Progenitor cell of endocrine pancreas (in vitro differentiated cells): ENCODE data around the gene RNF5. TPM values are rescaled to one million over a fixed set of nuclear protein-coding genes. Genes with fewer than 3 reads are reported as not detected.

Experiments
- DNase-seq: peaks from one replicate; pipeline ENCODE4 v3.0.0; 2021; ENCODE audit warnings: low spot score; ENCODE audit not compliant: unreplicated experiment
- H3K27ac Mint-ChIP-seq: 2 replicates; pipeline ENCODE4 v1.8.0; 2021; ENCODE audit warnings: mild to moderate bottlenecking, moderate library complexity, mixed read lengths
- H3K27me3 Mint-ChIP-seq: 2 replicates; pipeline ENCODE4 v1.8.0; 2021; ENCODE audit warnings: mixed read lengths
- H3K36me3 Mint-ChIP-seq: 2 replicates; pipeline ENCODE4 v1.8.0; 2022; ENCODE audit warnings: mixed read lengths; ENCODE audit not compliant: insufficient read depth
- H3K4me1 Mint-ChIP-seq: 2 replicates; pipeline ENCODE4 v1.8.0; 2021; ENCODE audit warnings: low read depth, mixed read lengths
- H3K4me3 Mint-ChIP-seq: 2 replicates; pipeline ENCODE4 v1.8.0; 2021; ENCODE audit warnings: low read depth, mild to moderate bottlenecking, moderate library complexity, mixed read lengths
- H3K9me3 Mint-ChIP-seq: 2 replicates; pipeline ENCODE4 v1.8.0; 2021; ENCODE audit warnings: low read depth, mixed read lengths
- microRNA-seq: library from miRNA; unstranded; fragments of <30 nt; microRNA quantifications from one replicate; pipeline ENCODE4 v1.1.0, GENCODE V29; 2020; ENCODE audit warnings: borderline number of aligned reads; ENCODE audit not compliant: unreplicated experiment
- total RNA-seq: library from RNA; stranded (reverse); gene quantifications from 2 replicates; pipeline ENCODE4 v1.2.1, GENCODE V29; 2021
- TF ChIP-seq, protein P1 (sequence below): fragments of 200-600 bp; sonication (generic); IDR thresholded peaks from one replicate; pipeline ENCODE4 v1.5.0; 2021; ENCODE audit warnings: antibody characterized with exemption, mild to moderate bottlenecking; ENCODE audit not compliant: unreplicated experiment

Gene RNF5
- total RNA-seq, 1 donor from 2014 or later, result 92.2 TPM

DNA sequence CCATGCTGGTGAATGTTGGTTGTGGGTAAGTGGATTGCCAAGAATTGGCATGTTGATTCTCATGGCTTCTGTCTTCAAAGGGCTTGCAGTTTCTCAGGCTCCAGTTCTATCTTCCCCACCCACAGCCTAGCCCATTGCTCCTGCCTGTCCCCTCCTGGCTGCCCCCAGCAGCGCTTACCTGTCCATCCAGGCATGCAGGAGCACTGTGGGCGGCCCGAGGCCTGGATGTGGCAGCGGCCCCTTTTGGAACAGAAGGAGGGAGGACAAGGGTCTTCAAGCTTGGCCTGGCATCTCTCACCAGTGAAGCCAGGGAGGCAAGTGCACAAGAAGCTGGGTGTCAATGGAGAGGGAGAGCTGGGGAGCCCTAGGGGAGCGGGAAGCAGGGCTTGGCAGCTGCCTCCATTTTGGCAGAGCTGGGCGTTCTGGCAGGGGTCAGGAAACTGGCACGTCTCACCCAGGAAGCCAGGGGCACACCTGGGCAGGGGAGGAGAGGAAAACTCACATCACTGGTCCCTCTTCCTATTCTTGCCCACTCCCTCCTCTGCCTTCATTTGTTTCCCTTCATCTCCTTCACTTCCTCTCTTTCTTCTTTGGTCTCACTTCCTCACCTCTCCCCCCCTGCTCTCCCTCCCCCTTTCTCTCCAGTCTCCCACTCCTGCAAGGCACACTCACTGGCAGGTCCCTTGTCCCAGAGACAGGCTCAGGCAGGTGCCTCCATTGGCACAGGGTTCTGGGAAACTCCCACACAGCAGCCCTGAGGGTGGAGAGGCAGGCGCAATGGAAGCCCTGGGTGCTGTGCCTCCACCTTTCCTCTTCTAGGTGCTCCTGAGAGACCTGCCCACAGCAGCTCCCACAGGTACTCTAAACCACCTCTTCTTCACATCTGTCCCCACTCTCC is 44.4 kb downstream of the RNF5 start:
- Mint-ChIP-seq H3K27ac (no peak overlapping the region), H3K9me3 (no peaks in the 10 kb centered on the region), H3K36me3 (no peaks in the 10 kb centered on the region), H3K4me3 (no peak overlapping the region), H3K27me3 (peaks cover 34% of the 10 kb centered on the region), H3K4me1 (no peaks in the 10 kb centered on the region)
- no peak for DNase-seq
- TF ChIP-seq, protein P1, sequence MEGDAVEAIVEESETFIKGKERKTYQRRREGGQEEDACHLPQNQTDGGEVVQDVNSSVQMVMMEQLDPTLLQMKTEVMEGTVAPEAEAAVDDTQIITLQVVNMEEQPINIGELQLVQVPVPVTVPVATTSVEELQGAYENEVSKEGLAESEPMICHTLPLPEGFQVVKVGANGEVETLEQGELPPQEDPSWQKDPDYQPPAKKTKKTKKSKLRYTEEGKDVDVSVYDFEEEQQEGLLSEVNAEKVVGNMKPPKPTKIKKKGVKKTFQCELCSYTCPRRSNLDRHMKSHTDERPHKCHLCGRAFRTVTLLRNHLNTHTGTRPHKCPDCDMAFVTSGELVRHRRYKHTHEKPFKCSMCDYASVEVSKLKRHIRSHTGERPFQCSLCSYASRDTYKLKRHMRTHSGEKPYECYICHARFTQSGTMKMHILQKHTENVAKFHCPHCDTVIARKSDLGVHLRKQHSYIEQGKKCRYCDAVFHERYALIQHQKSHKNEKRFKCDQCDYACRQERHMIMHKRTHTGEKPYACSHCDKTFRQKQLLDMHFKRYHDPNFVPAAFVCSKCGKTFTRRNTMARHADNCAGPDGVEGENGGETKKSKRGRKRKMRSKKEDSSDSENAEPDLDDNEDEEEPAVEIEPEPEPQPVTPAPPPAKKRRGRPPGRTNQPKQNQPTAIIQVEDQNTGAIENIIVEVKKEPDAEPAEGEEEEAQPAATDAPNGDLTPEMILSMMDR, result no peak

DNA sequence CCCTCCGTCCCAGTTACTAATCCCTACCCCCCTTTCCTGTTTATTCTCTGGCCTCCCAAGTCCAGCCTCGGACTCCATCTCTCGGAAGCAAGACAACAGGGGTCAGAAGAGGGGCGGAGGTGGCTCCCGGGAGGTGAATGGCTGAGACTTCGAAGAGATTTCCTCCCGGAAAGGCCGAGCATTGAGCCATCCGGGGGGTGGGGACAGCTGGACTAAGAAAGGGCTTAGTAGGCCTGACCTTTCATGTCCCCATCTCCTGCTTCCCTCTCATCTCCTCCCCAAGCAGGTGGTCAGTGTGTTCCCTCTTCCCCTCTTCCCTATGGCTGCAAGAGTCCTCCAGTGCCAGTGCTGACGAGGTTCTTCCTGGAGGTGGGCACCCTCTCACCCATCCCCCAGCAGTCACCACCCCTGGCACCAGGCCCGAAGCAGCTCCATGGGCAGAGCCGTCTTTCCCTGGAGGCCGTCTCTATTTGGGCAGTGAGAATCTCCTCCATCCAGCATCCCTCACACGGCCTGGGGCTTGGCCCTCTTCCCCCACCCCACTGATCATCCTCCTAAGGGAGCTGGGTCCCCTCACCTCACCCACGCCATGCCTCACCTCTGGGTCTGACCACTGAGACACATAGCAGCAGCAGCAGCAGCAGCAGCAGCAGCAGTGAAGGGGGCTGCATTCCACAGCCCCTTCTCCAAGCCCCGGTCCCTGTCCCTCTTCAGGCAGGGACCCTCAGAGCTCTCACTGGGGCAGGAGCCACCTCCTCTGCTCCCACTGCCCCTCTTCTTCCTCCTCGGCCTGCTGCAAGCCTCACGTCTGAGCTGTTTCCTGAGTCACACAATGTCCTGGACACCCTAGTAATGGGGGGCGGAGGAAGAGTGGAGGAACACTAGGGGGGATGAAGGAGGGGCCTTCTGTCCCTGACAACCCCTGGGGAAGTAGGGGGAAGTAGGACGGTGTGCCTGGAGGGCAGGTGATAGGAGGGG is 45.3 kb downstream of the RNF5 start, which contains the start of gene NOTCH4:
NOTCH4 (minus strand) TSS at position 810 of the 978 bp plus-strand sequence; CDS start at position 671, 139 bp downstream.
- TF ChIP-seq, protein P1, result no peak
- Mint-ChIP-seq H3K27me3 (peaks cover 30% of the 10 kb centered on the region), H3K27ac (peak within 1 kb of the TSS; percentile 67), H3K4me1 (no peaks in the 10 kb centered on the region), H3K4me3 (no peak within 1 kb of the TSS), H3K36me3 (no peaks in the 10 kb centered on the region), H3K9me3 (no peaks in the 10 kb centered on the region)
- DNase-seq, result no peak

DNA sequence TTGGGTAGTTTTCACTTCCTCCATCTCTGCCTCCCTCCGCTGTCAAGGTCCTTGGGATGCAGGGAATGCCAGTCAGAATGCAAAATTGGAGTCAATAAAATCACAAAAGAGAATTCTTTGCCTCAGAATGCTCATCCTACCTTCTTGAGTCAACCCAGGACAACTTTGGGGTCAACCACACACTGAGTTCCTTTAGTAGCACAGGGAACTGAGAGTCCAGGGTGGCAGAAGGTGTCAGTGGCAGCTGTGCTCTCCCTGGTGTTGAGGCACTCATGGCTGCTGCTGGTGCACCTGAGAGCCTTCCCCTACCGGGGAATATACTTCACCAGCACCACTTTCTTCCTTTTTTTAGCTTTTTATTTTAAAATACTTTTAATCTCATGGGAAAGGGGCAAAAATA is 46.5 kb downstream of the RNF5 start:
- no peak overlapping the region for H3K27ac Mint-ChIP-seq
- no peaks in the 10 kb centered on the region for H3K9me3 Mint-ChIP-seq
- H3K27me3 Mint-ChIP-seq, result peaks cover 24% of the 10 kb centered on the region
- H3K36me3 Mint-ChIP-seq, result no peaks in the 10 kb centered on the region
- TF ChIP-seq, protein P1, result no peak
- no peak for DNase-seq
- no peaks in the 10 kb centered on the region for H3K4me1 Mint-ChIP-seq
- H3K4me3 Mint-ChIP-seq, result no peak overlapping the region

GRCh38 chr6:32226434-32226833 is 48.2 kb downstream of the RNF5 start:
- H3K4me1 Mint-ChIP-seq, result no peaks in the 10 kb centered on the region
- TF ChIP-seq, protein P1, result no peak
- no peak overlapping the region for H3K4me3 Mint-ChIP-seq
- no peaks in the 10 kb centered on the region for H3K9me3 Mint-ChIP-seq
- no peaks in the 10 kb centered on the region for H3K36me3 Mint-ChIP-seq
- H3K27ac Mint-ChIP-seq, result no peak overlapping the region
- no peak for DNase-seq
- H3K27me3 Mint-ChIP-seq, result peaks cover 20% of the 10 kb centered on the region

Small RNAs within 50 kb of the gene (microRNA-seq; reads per million reads assigned to microRNA genes)
- gene MIR6721, result 10.7 reads per million, percentile 19 among the genes with 10 or more reads in this experiment
- gene MIR6833, result not detected

Other genes with a start within 250 kb of the RNF5 start
- 3.9 and 4.7 TPM in 2 replicates for gene CFB, start 232.3 kb upstream of the RNF5 start, total RNA-seq
- gene NELFE, start 219.4 kb upstream of the RNF5 start, total RNA-seq, result 67.2 and 71.8 TPM in 2 replicates
- 97.9 and 103 TPM in 2 replicates for gene SKIC2, start 219.2 kb upstream of the RNF5 start, total RNA-seq
- 26.3 and 29.4 TPM in 2 replicates for gene DXO, start 206.3 kb upstream of the RNF5 start, total RNA-seq
- 13.1 and 14.1 TPM in 2 replicates for gene C4A, start 196.3 kb upstream of the RNF5 start, total RNA-seq
- 6.6 and 8.4 TPM in 2 replicates for gene C4B, start 163.6 kb upstream of the RNF5 start, total RNA-seq
- 0.38 and 0.67 TPM in 2 replicates for gene CYP21A2, start 140.0 kb upstream of the RNF5 start, total RNA-seq
- 10.3 and 14.6 TPM in 2 replicates for gene TNXB, start 69.1 kb upstream of the RNF5 start, total RNA-seq
- 89.4 and 95.0 TPM in 2 replicates for gene ATF6B, start 50.2 kb upstream of the RNF5 start, total RNA-seq
- gene FKBPL, start 48.1 kb upstream of the RNF5 start, total RNA-seq, result 8.4 and 8.7 TPM in 2 replicates
- 2.9 and 3.3 TPM in 2 replicates for gene PRRT1, start 26.5 kb upstream of the RNF5 start, total RNA-seq
- 75.5 and 80.8 TPM in 2 replicates for gene PPT2, start 24.3 kb upstream of the RNF5 start, total RNA-seq
- gene EGFL8, start 13.8 kb upstream of the RNF5 start, total RNA-seq, result 68.3 and 83.1 TPM in 2 replicates
- 94.1 and 102 TPM in 2 replicates for gene AGPAT1, start 2.3 kb upstream of the RNF5 start, total RNA-seq
- gene AGER, start 5.8 kb downstream of the RNF5 start, total RNA-seq, result 28.5 and 29.9 TPM in 2 replicates
- gene PBX2, start 11.8 kb downstream of the RNF5 start, total RNA-seq, result 260 and 261 TPM in 2 replicates
- 6.1 and 6.5 TPM in 2 replicates for gene GPSM3, start 14.2 kb downstream of the RNF5 start, total RNA-seq
- 4.3 and 4.7 TPM in 2 replicates for gene NOTCH4, start 45.7 kb downstream of the RNF5 start, total RNA-seq
- gene TSBP1, start 193.5 kb downstream of the RNF5 start, total RNA-seq, result not detected in 2 replicates
- gene BTNL2, start 228.8 kb downstream of the RNF5 start, total RNA-seq, result not detected in 2 replicates